Measurements from ENCODE around the gene ZGRF1. TPM values are rescaled to one million over a fixed set of nuclear protein-coding genes. Genes with fewer than 3 reads are reported as not detected.
A peak's percentile ranks its signal among the peaks of the same experiment; 100 is the strongest.

Gene ZGRF1
- total and polyA plus RNA-seq, 9 of the 15 experiments (the other 6 are each of a cell fraction or from before 2014, with no cell fraction given) = 8.8 to 35.2 (median 22.0) TPM

DNA sequence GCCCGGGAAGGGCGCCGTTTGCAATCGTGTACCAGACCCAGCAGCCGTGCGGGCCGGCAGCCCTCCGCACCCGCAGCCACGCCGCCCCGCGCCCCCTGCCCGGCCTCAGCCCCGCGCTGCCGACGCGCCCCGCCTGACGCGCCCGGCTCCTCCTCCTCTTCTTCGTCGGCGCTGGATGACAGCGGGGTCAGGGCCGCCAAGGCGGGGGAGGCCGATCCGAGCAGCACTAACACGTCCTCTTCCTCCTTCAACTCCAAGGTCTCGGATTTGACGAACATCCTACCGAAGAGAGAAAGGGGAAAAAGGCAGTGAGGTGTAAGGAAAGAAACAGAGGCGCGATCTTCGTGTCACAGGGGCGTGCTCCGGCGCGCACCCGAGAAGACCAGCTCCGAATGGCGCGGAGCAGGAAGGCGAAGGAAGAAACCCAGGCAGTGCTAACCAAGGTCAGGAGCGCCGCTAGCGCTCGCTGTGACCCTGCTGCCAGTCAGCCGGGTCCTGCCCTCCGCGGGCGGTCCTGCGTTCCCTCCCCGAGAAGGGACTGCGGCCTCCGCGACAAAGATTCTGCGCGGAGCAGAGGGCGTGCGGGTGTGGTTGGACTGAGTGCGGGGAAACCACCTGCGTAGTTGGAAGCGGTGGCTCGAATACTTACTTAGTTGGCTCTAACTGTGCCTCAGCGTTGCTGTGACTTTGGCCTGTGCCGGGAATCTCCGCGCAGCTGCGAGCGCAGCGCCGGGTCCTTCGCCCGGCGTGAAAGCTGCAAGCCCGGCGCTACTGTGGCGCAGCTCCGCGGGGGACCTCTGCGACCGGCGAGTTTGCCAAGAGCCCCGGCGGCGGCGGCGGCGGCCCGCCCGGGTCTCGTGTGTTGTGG is 121.3 kb downstream of the ZGRF1 start (continued):
- TF ChIP-seq HMG20A (CRISPR knock-in tag; conservative IDR thresholded peaks at IDR 0.05) (no peak), PHF20 (IDR thresholded peaks at IDR 0.05; ENCODE audit: partially characterized antibody) (no peak), TRIM28 (IDR thresholded peaks at IDR 0.05) (no peak), SNIP1 (IDR thresholded peaks at IDR 0.05; ENCODE audit: low read depth) (no peak), CBFB (CRISPR knock-in tag; IDR thresholded peaks at IDR 0.05) (no peak), MAX (CRISPR knock-in tag; IDR thresholded peaks at IDR 0.05) (no peak), CREM (IDR thresholded peaks at IDR 0.05; ENCODE audit: low read depth) (peak; percentile 82), L3MBTL2 (IDR thresholded peaks at IDR 0.05) (0 out of 2 replicates have a peak, but pooled peaks have one; percentile 10), E2F6 (IDR thresholded peaks at IDR 0.05; ENCODE audit: borderline replicate concordance in 1 of 2, extremely low read depth in 1 of 2, insufficient read depth in 1 of 2, insufficient read length in 1 of 2, low read depth in 1 of 2, low read length in 1 of 2, poor library complexity in 1 of 2, severe bottlenecking in 1 of 2) (peak in 1 of 2 experiments; percentile 38), ZNF764 (CRISPR knock-in tag; IDR thresholded peaks at IDR 0.05; ENCODE audit: low read depth) (no peak), HDAC6 (IDR thresholded peaks at IDR 0.05; ENCODE audit: low read depth, low read length) (0 out of 2 replicates have a peak, but pooled peaks have one; percentile 45), RHOXF2B (CRISPR knock-in tag; conservative IDR thresholded peaks at IDR 0.05) (no peak), YY1 (IDR thresholded peaks at IDR 0.05; ENCODE audit: borderline replicate concordance in 1 of 3, control insufficient read depth in 1 of 3, extremely low read depth in 1 of 3, insufficient read depth in 3 of 3, insufficient read length in 1 of 3, insufficient replicate concordance in 2 of 3, low read depth in 1 of 3, low read length in 2 of 3) (peak in 1 of 3 experiments; percentile 20), ESRRA (IDR thresholded peaks at IDR 0.05; ENCODE audit: borderline replicate concordance, low read depth) (no peak)
- TF ChIP-seq, protein P1, sequence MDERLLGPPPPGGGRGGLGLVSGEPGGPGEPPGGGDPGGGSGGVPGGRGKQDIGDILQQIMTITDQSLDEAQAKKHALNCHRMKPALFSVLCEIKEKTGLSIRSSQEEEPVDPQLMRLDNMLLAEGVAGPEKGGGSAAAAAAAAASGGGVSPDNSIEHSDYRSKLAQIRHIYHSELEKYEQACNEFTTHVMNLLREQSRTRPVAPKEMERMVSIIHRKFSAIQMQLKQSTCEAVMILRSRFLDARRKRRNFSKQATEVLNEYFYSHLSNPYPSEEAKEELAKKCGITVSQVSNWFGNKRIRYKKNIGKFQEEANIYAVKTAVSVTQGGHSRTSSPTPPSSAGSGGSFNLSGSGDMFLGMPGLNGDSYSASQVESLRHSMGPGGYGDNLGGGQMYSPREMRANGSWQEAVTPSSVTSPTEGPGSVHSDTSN (CRISPR knock-in tag; IDR thresholded peaks at IDR 0.05; ENCODE audit: low read depth) = no peak
- TF ChIP-seq, protein P1 (tag; conservative IDR thresholded peaks at IDR 0.05; ENCODE audit: low read depth) = no peak
- TF ChIP-seq, protein P2, sequence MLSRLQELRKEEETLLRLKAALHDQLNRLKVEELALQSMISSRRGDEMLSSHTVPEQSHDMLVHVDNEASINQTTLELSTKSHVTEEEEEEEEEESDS (CRISPR knock-in tag; IDR thresholded peaks at IDR 0.05) = no peak
